AG08395 (cell line): ENCODE data around the gene PGA5.

ENCODE experiments used
- DNase-seq: peaks from one replicate; pipeline ENCODE4 v3.0.0; 2012; ENCODE audit warnings: mixed read lengths, low spot score

PGA5 gene

DNA sequence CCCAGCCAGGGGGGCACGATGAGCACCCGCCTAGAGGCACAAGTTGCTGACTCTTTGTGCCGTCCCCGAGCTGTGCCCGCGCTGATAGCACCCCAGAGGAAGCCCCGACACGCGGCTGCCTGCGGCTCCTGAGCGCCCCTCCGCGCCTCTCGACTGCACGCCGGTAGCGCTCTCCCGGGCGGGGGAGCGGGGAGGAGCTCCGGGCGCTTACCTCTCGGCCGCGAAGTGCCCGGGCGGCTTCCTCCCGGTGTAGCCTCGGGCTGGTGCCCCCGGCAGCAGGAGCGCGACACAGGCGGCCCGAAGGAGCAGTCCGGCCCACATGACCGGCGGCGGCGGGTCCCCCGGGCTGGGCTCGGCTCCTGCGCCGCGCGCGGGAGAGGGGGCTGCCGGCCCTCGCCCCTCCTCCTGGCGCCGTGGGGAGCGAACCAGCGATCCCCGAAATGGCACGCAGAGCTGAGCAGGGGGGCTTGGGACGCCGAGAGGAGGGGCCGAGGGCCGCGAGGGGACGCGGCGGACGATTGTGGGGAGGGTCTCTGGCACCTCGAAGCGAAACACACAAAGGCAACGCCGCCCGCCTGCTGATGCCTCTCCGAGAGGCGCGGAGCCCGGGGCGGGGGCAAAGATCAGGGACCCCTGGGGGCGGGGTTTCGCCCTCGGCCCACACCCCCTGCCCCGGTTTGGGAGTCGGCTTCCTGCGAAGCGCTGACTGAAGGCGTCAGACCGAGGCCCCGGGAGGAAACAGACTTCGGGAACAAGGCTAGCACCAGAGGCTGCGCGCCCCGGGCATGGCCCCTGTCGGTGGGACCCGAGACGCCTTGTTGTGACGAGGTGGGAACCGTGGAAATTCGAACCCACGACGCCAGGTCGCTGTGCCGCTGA lies 54.0 kb downstream of the PGA5 start, which contains the start of gene VWCE:
VWCE (minus strand) TSS at position 600 of the 879 bp plus-strand sequence; CDS start at position 321, 279 bp downstream.
- peak; percentile 64 for DNase-seq

DNA sequence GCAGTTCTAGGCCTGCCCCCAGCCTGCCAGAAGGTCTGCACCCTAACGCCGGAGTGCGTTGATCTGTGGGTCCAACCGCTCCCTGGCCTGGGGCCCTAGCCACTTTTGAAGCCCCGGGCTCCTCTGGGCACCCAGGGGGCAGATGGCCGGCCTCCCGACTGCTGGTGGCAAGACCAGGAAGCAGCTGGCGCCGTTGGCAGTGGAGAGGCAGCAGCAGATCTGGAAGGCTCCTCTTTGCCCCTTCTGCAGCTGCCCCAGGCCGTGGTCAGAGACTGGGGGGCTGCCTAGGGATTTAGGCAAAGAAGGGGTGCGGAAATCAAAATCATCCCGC lies 54.6 kb downstream of the PGA5 start:
- DNase-seq: no peak

DNA sequence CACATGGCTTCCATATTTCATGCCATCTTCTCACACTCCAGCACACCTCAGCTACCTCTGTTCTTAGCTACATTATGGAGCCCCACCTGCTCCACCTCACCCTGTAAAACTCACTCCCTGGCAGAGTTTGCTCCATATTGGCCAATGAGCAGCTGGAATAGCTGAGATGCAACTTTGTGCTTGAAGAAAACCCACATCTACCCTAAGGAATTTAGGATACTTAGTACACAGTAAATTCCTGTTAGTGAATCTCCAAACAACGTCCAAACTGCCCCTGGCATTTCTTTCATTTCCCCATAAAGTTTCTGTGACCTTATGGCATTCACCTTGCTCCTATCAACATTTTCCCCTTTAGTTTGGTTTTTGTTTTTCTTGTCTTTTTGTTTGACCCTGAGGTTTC lies 56.4 kb downstream of the PGA5 start:
- peak; percentile 48 for DNase-seq

- peak; percentile 93 for DNase-seq
Measured at GRCh38 chr11:61297746-61298145, 56.8 kb downstream of the PGA5 start.

DNA sequence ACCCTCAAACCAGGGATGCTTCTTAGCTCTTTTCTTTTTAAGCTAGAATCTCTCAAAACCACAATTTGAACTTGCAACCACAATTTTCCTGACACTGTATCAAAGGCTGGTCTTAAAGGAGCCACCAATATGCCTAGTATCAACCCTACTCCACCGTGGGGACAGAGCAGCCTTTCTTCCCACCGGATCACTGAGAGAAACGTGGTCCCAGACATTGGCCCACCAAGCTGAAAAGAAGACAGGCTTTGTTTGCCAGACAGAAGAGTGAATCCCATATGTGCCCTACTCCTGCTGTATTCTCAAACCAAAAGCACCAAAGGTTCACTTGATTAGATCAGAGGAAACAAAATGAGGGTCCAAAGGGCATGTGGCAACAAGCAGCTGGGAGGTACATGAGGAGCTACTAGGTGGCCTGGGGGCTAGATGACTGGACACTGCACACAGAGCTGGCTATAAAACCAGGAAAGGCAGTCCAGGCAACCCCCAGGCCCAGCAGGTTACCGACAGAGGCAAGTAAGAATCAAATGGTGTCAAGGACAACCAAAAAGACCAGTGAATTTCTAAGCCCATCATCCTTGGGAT lies 57.8 kb downstream of the PGA5 start:
- no peak for DNase-seq
